Keratinocyte (primary cell): ENCODE data around the gene NAA15. TPM values are rescaled to one million over a fixed set of nuclear protein-coding genes. Genes with fewer than 3 reads are reported as not detected.

Source experiments
- DNase-seq: peaks from one replicate; pipeline ENCODE4 v3.0.0-alpha.2; 2011; ENCODE audit warnings: low read depth, missing footprints, low spot score
- FAIRE-seq: peaks from 2 replicates; lab custom pipeline; 2011; peaks lifted over from hg19 to GRCh38; lab: Jason Lieb, UNC
- H2AFZ ChIP-seq: 2 replicates; pipeline ENCODE4 v1.6.0; 2012; ENCODE audit warnings: low read length, control low read depth, inconsistent platforms; ENCODE audit not compliant: control insufficient read depth
- H3K27ac ChIP-seq: 2 replicates; pipeline ENCODE4 v1.5.1; 2011; ENCODE audit warnings: low read length; ENCODE audit not compliant: control insufficient read depth, insufficient read depth
- H3K27me3 ChIP-seq: 3 replicates; pipeline ENCODE4 v1.6.0; 2011; ENCODE audit warnings: low read length; ENCODE audit not compliant: control insufficient read depth, insufficient read depth; ENCODE audit errors: extremely low read depth
- H3K36me3 ChIP-seq, 2 experiments: 2 replicates in 1 of 2; 3 replicates in 1 of 2; pipeline ENCODE4 v1.5.1; 2011; ENCODE audit warnings: low read length in 2 of 2, mild to moderate bottlenecking in 1 of 2; ENCODE audit not compliant: control insufficient read depth in 2 of 2, insufficient read depth in 2 of 2; ENCODE audit errors: extremely low read depth in 1 of 2
- H3K4me1 ChIP-seq: 3 replicates; pipeline ENCODE4 v1.5.1; 2011; ENCODE audit warnings: low read length; ENCODE audit not compliant: control insufficient read depth, insufficient read depth; ENCODE audit errors: extremely low read depth
- H3K4me2 ChIP-seq: 3 replicates; pipeline ENCODE4 v1.6.0; 2011; ENCODE audit warnings: low read depth, low read length; ENCODE audit not compliant: control insufficient read depth, insufficient read depth; ENCODE audit errors: extremely low read depth
- H3K4me3 ChIP-seq, 3 experiments: fragments of 200-600 bp in 1 of 3; sonication (generic) in 1 of 3; 2 replicates in 2 of 3; 3 replicates in 1 of 3; pipeline ENCODE4 v1.5.1; 2011 to 2016; ENCODE audit warnings: low read length in 3 of 3, mild to moderate bottlenecking in 3 of 3, control low read depth in 2 of 3, inconsistent platforms in 1 of 3, low read depth in 1 of 3, mixed read lengths in 1 of 3, mixed run types in 1 of 3, moderate library complexity in 1 of 3; ENCODE audit not compliant: control insufficient read depth in 2 of 3, insufficient read depth in 2 of 3; ENCODE audit errors: extremely low read depth in 1 of 3
- H3K79me2 ChIP-seq: 2 replicates; pipeline ENCODE4 v1.6.0; 2012; ENCODE audit warnings: low read length; ENCODE audit not compliant: control insufficient read depth, insufficient read depth
- H3K9ac ChIP-seq: 3 replicates; pipeline ENCODE4 v1.6.0; 2011; ENCODE audit warnings: low read length; ENCODE audit not compliant: control insufficient read depth, insufficient read depth; ENCODE audit errors: extremely low read depth
- H3K9me1 ChIP-seq: 3 replicates; pipeline ENCODE4 v1.6.0; 2011; ENCODE audit warnings: low read length; ENCODE audit not compliant: control insufficient read depth, insufficient read depth; ENCODE audit errors: extremely low read depth
- H3K9me3 ChIP-seq: 2 replicates; pipeline ENCODE4 v1.5.1; 2012; ENCODE audit warnings: low read depth, low read length; ENCODE audit not compliant: control insufficient read depth
- H4K20me1 ChIP-seq: 3 replicates; pipeline ENCODE4 v1.6.0; 2011; ENCODE audit warnings: low read length; ENCODE audit not compliant: control insufficient read depth, insufficient read depth; ENCODE audit errors: extremely low read depth
- CTCF ChIP-seq, 3 experiments: IDR thresholded peaks in 1 of 3; conservative IDR thresholded peaks in 1 of 3; optimal IDR thresholded peaks in 1 of 3; 2 replicates in 2 of 3; 3 replicates in 1 of 3; pipeline versions ENCODE3 to v1.5.1; 2011; ENCODE audit warnings: low read length in 3 of 3, mild to moderate bottlenecking in 3 of 3, moderate library complexity in 2 of 3, control low read depth in 1 of 3, inconsistent platforms in 1 of 3; ENCODE audit not compliant: insufficient read depth in 2 of 3; ENCODE audit errors: extremely low read depth in 1 of 3
- EZH2 ChIP-seq: IDR thresholded peaks from one replicate; pipeline ENCODE4 v1.6.1; 2012; ENCODE audit warnings: inconsistent platforms, mild to moderate bottlenecking, low read length, moderate library complexity
- dilution Hi-C: fragments of 300-500 bp; cut with MboI; formaldehyde crosslinking; loops from one replicate; pipeline ENCODE4 v1.7.0; 2020; ENCODE audit warnings: low sequenced_read_pairs; ENCODE audit not compliant: extremely low pct_ligation_motif_present
- polyA plus RNA-seq, 5 experiments: library from polyadenylated mRNA; depleted of rRNA in 3 of 5; stranded (reverse) in 3 of 5; stranded (forward) in 1 of 5; unstranded in 1 of 5; fragments of >200 nt; gene quantifications; 1 replicate in 1 of 5; 2 replicates in 3 of 5; 3 replicates in 1 of 5; pipeline versions ENCODE4 v1.2.1 to v1.2.3, GENCODE V29; 2011 to 2012; ENCODE audit warnings: missing spikeins in 2 of 5, low read depth in 1 of 5, low replicate concordance in 1 of 5

The NAA15 gene
- polyA plus RNA-seq, 1 donor (not counting 4 experiments of a cell fraction or from before 2014, with no cell fraction given): 37.2 TPM

- H3K9ac ChIP-seq: peak overlapping the region; percentile 8
- peak overlapping the region; percentile 91 for H3K4me2 ChIP-seq
- no peaks in the 10 kb centered on the region for H3K9me1 ChIP-seq
- H3K4me1 ChIP-seq: peaks cover 36% of the 10 kb centered on the region
- DNase-seq (no peak), FAIRE-seq (no peak)
- peak overlapping the region; percentile 81 for H3K27ac ChIP-seq
- H2AFZ ChIP-seq: peak overlapping the region; percentile 72
- no peaks in the 10 kb centered on the region for H4K20me1 ChIP-seq
- H3K4me3 ChIP-seq: peak overlapping the region in 2 of 3 experiments; percentile 47 to 73
- H3K36me3 ChIP-seq: peaks cover 0 to 4% of the 10 kb centered on the region in 2 experiments
- H3K9me3 ChIP-seq: no peaks in the 10 kb centered on the region
- no peaks in the 10 kb centered on the region for H3K27me3 ChIP-seq
- dilution Hi-C loops: no loop called here
- no peak for TF ChIP-seq EZH2
- peaks cover 4% of the 10 kb centered on the region for H3K79me2 ChIP-seq
These were observed 5.4 kb upstream of the NAA15 start for GRCh38 chr4:139295942-139296299.

GRCh38 chr4:139297001-139297410 is 4.3 kb upstream of the NAA15 start:
- Histone ChIP-seq H3K4me2 (peak overlapping the region; percentile 35), H3K27me3 (no peaks in the 10 kb centered on the region), H2AFZ (no peak overlapping the region), H3K36me3 (peaks cover 0 to 4% of the 10 kb centered on the region in 2 experiments), H3K27ac (peak overlapping the region; percentile 30), H3K9me3 (no peaks in the 10 kb centered on the region), H3K9ac (no peak overlapping the region), H3K9me1 (no peaks in the 10 kb centered on the region), H3K4me1 (peaks cover 36% of the 10 kb centered on the region), H4K20me1 (no peaks in the 10 kb centered on the region), H3K4me3 (no peak overlapping the region), H3K79me2 (peaks cover 11% of the 10 kb centered on the region)
- FAIRE-seq (peak; percentile 65), DNase-seq (peak; percentile 67)
- dilution Hi-C loops: no loop called here
- TF ChIP-seq EZH2 (no peak), CTCF (optimal IDR thresholded peaks at IDR 0.05 in 1 of 3, IDR thresholded peaks at IDR 0.05 in 1 of 3, conservative IDR thresholded peaks at IDR 0.05 in 1 of 3; ENCODE audit: extremely low read depth in 1 of 3, insufficient read depth in 2 of 3, low read length in 3 of 3) (no peak)

- Histone ChIP-seq H3K79me2 (peaks cover 34% of the 10 kb centered on the region), H3K4me2 (peak overlapping the region; percentile 100), H2AFZ (no peak overlapping the region), H3K9me1 (no peaks in the 10 kb centered on the region), H3K9me3 (no peaks in the 10 kb centered on the region), H4K20me1 (no peaks in the 10 kb centered on the region), H3K4me1 (peaks cover 42% of the 10 kb centered on the region), H3K36me3 (peaks cover 0 to under 1% of the 10 kb centered on the region in 2 experiments), H3K9ac (peak overlapping the region; percentile 95), H3K27ac (peak overlapping the region; percentile 95), H3K27me3 (no peaks in the 10 kb centered on the region), H3K4me3 (peak overlapping the region in 2 of 3 experiments; percentile 24 to 86)
- no peak for TF ChIP-seq CTCF (optimal IDR thresholded peaks at IDR 0.05 in 1 of 3, IDR thresholded peaks at IDR 0.05 in 1 of 3, conservative IDR thresholded peaks at IDR 0.05 in 1 of 3; ENCODE audit: extremely low read depth in 1 of 3, insufficient read depth in 2 of 3, low read length in 3 of 3)
- no peak for TF ChIP-seq EZH2
- DNase-seq (no peak), FAIRE-seq (no peak)
- dilution Hi-C loops: no loop called here
These were observed 1.8 kb upstream of the NAA15 start for GRCh38 chr4:139299536-139299935.
